GM21619 (cell line): Measurements from ENCODE around the gene SCGB1A1.
"Not testable (repeated sequence)": the region's sequence is repeated elsewhere in the genome, so short reads cannot be mapped to it uniquely, and the experiment has no call there.

ENCODE experiments used
- ATAC-seq: cut with Tn5 transposase; IDR thresholded peaks from one replicate; pipeline ENCODE4 v1.9.1; 2021; ENCODE audit not compliant: unreplicated experiment

SCGB1A1 gene

GRCh38 chr11:62418733-62419132 is at the start of gene SCGB1A1:
Gene SCGB1A1, plus strand, starts transcription at chr11:62419033. Its CDS starts 63 bp downstream, at chr11:62419096.
- no peak for ATAC-seq

- ATAC-seq: no peak
Measured at GRCh38 chr11:62370743-62371440, 47.9 kb upstream of the SCGB1A1 start.

GRCh38 chr11:62372871-62373270 is 46.0 kb upstream of the SCGB1A1 start:
- no peak for ATAC-seq

GRCh38 chr11:62373464-62374119 is 45.2 kb upstream of the SCGB1A1 start:
- no peak for ATAC-seq

GRCh38 chr11:62374801-62375200 is 44.0 kb upstream of the SCGB1A1 start:
- no peak for ATAC-seq

- ATAC-seq: not testable (repeated sequence)
Measured at GRCh38 chr11:62378459-62379063, 40.3 kb upstream of the SCGB1A1 start.

- not testable (repeated sequence) for ATAC-seq
Measured at GRCh38 chr11:62379586-62379985, 39.2 kb upstream of the SCGB1A1 start.

- ATAC-seq: not testable (repeated sequence)
Measured at GRCh38 chr11:62380821-62381245, 38.0 kb upstream of the SCGB1A1 start.

GRCh38 chr11:62383822-62384221 is 35.0 kb upstream of the SCGB1A1 start:
- ATAC-seq: no peak

GRCh38 chr11:62386083-62386482 is 32.8 kb upstream of the SCGB1A1 start:
- ATAC-seq: not testable (repeated sequence)

GRCh38 chr11:62387381-62387780 is 31.5 kb upstream of the SCGB1A1 start:
- no peak for ATAC-seq

- ATAC-seq: no peak
Measured at GRCh38 chr11:62388999-62389398, 29.8 kb upstream of the SCGB1A1 start.

GRCh38 chr11:62390237-62390636 is 28.6 kb upstream of the SCGB1A1 start:
- ATAC-seq: no peak

- ATAC-seq: no peak
Measured at GRCh38 chr11:62390722-62391121, 28.1 kb upstream of the SCGB1A1 start.

- ATAC-seq: no peak
Measured at GRCh38 chr11:62391642-62392425, 27.0 kb upstream of the SCGB1A1 start.

GRCh38 chr11:62392506-62392905 is 26.3 kb upstream of the SCGB1A1 start:
- ATAC-seq: no peak

- ATAC-seq: no peak
Measured at GRCh38 chr11:62393061-62393611, 25.7 kb upstream of the SCGB1A1 start.

- no peak for ATAC-seq
Measured at GRCh38 chr11:62393735-62394134, 25.1 kb upstream of the SCGB1A1 start.

GRCh38 chr11:62394825-62395538 is 23.9 kb upstream of the SCGB1A1 start:
- ATAC-seq: no peak

GRCh38 chr11:62395885-62396551 is 22.8 kb upstream of the SCGB1A1 start:
- no peak for ATAC-seq
